Osteoblast (primary cell): Measurements from ENCODE around the gene TENT5C. TPM values are rescaled to one million over a fixed set of nuclear protein-coding genes. Genes with fewer than 3 reads are reported as not detected.
A peak's percentile ranks its signal among the peaks of the same experiment; 100 is the strongest.

Experiments
- DNase-seq: peaks from one replicate; pipeline ENCODE4 v3.0.0; 2011; ENCODE audit warnings: low spot score, mixed read lengths; ENCODE audit not compliant: insufficient read length; ENCODE audit errors: missing footprints
- H2AFZ ChIP-seq: 2 replicates; pipeline ENCODE4 v1.6.0; 2011; ENCODE audit warnings: mild to moderate bottlenecking, low read length
- H3K27ac ChIP-seq: 2 replicates; pipeline ENCODE4 v1.5.1; 2011; ENCODE audit warnings: mild to moderate bottlenecking, low read depth, low read length, moderate library complexity
- H3K27me3 ChIP-seq: 2 replicates; pipeline ENCODE4 v1.6.0; 2012; ENCODE audit warnings: mild to moderate bottlenecking, control low read depth, inconsistent platforms, low read length, moderate library complexity; ENCODE audit not compliant: insufficient read depth
- H3K36me3 ChIP-seq: 2 replicates; pipeline ENCODE4 v1.5.1; 2011; ENCODE audit warnings: mild to moderate bottlenecking, low read length, control low read depth, moderate library complexity; ENCODE audit not compliant: insufficient read depth
- H3K4me1 ChIP-seq: 2 replicates; pipeline ENCODE4 v1.5.1; 2011; ENCODE audit warnings: mild to moderate bottlenecking, low read length, control low read depth, moderate library complexity; ENCODE audit not compliant: insufficient read depth
- H3K4me2 ChIP-seq: 2 replicates; pipeline ENCODE4 v1.6.0; 2011; ENCODE audit warnings: mild to moderate bottlenecking, low read length; ENCODE audit not compliant: insufficient read depth
- H3K4me3 ChIP-seq: fragments of 200-600 bp; sonication (generic); 3 replicates; pipeline ENCODE4 v1.5.1; 2012; ENCODE audit warnings: mild to moderate bottlenecking, low read length, inconsistent platforms; ENCODE audit not compliant: insufficient read depth
- H3K79me2 ChIP-seq: 2 replicates; pipeline ENCODE4 v1.6.0; 2012; ENCODE audit warnings: mild to moderate bottlenecking, low read length, control low read depth, inconsistent platforms; ENCODE audit not compliant: insufficient read depth
- H3K9me3 ChIP-seq: 2 replicates; pipeline ENCODE4 v1.5.1; 2011; ENCODE audit warnings: low read depth, low read length, control low read depth
- H4K20me1 ChIP-seq: 2 replicates; pipeline ENCODE4 v1.6.0; 2012; ENCODE audit warnings: mild to moderate bottlenecking, low read length, control low read depth; ENCODE audit not compliant: insufficient read depth
- CTCF ChIP-seq: IDR thresholded peaks from 2 replicates; pipeline ENCODE4 v1.5.1; 2011; ENCODE audit warnings: mild to moderate bottlenecking, low read depth, low read length, moderate library complexity; ENCODE audit errors: extremely low read depth
- total RNA-seq: library from RNA; depleted of rRNA; stranded (reverse); fragments of >200 nt; gene quantifications from 2 replicates; pipeline ENCODE4 v1.2.3, GENCODE V29; 2012

Gene TENT5C
- total RNA-seq, 1 donor, result 0.36 TPM

DNA sequence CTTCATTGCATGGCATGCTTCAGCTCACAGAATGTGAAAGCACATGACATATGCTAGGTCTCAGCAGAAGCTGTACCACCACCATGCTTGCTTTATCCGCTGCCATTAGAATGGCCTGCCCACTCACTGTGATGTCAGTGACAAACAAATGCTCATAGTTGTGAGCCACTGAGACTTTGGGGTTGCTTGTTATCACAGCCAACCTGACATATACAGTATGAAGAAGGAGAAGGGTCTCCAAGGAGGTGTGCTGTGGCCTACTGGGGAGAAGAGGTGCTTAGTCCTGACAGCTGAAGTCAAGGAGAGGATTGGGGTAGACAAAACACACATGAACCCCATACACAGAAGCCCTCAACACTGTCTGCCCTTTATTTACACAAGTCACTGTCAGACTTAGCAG is 19.5 kb upstream of the TENT5C start:
- Histone ChIP-seq H3K36me3 (no peaks in the 10 kb centered on the region), H4K20me1 (no peaks in the 10 kb centered on the region), H3K9me3 (no peaks in the 10 kb centered on the region), H3K4me3 (no peak overlapping the region), H2AFZ (no peak overlapping the region), H3K27me3 (peaks cover 3% of the 10 kb centered on the region), H3K4me1 (no peaks in the 10 kb centered on the region), H3K4me2 (no peak overlapping the region), H3K79me2 (no peaks in the 10 kb centered on the region), H3K27ac (no peak overlapping the region)
- no peak for DNase-seq
- no peak for TF ChIP-seq CTCF

DNA sequence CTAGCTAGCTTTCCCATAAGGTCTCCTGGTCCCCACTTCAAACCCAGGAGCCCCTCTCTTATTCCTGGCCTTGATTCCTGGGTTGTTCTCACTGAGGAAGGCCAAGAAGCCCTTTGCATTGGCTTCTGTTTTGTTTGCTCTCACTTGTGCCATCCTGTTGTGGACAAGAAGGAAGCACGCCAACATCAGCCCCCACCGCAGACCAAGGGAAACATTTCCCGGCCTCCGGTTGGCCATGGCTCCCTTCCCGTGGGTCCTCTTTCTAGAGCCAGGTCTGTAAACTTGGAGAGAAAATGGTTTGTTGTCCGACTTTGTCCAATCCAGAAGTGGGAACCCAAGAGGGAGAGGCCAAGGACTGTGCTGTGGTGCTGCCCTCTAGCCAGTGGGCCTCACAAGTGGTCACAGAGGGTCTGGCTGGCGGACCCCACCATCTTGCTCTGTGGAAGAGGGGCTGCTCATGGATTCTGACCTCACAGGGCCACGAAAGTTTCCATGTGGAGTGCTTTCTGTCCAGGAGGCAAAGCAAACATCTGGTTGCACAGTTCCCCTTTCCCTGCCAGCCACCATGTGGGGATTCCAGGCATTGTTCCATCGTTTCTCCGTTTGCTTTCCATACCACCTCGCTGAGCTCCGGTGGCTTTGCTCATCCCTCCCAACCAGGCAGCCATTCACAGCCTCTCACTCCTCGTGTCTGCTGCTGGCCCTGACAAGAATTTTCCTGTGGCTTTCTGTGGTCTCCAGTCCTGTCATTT is 18.9 kb upstream of the TENT5C start:
- Histone ChIP-seq H3K9me3 (no peaks in the 10 kb centered on the region), H3K4me2 (no peak overlapping the region), H2AFZ (peak overlapping the region; percentile 62), H3K79me2 (no peaks in the 10 kb centered on the region), H3K27ac (no peak overlapping the region), H3K36me3 (no peaks in the 10 kb centered on the region), H3K4me1 (no peaks in the 10 kb centered on the region), H4K20me1 (no peaks in the 10 kb centered on the region), H3K4me3 (no peak overlapping the region), H3K27me3 (peaks cover 3% of the 10 kb centered on the region)
- no peak for TF ChIP-seq CTCF
- DNase-seq, result no peak

DNA sequence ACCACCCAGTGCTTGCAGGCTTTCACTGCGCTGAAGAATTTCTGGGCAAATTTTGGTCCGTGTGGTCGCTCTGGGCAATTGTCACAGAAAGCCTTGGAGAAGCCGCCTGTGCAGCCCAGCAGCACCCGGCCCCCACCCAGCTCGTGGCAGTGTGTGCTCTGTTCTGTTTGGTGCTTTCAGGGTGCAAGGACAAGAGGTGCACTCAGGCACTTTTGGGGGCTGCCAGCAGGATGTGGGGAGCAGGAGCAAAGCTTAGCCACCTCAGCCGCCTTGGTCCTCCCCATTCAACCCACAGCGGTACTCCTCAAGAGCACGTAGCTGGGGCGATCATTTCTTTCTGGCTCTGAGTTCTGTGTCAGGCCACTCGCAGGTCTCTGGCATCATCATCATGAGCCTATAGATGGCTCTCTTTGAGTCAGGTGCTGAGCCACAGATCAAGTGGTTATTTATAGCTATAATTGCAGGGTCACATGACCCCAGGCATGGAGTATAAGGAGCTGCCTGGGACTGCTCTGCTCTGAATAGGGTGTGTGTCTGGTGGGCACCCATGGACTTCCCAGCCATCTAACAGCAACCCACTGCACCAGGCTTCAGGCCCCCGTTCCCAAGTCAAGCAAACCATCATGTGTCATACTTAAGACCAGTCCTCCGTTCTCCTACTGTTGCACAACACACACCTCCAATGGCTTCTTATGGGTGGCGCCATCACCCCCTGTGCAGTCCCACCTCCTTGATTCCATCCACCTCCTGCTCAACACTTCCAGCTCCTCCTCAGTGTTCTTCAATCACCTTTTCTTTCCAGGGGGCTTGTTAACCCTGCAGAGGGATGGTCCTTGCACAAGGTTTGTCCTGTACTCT is 18.1 kb upstream of the TENT5C start:
- peak; percentile 30 for DNase-seq
- no peak for TF ChIP-seq CTCF
- Histone ChIP-seq H3K4me2 (no peak overlapping the region), H3K4me1 (no peaks in the 10 kb centered on the region), H3K79me2 (no peaks in the 10 kb centered on the region), H3K4me3 (no peak overlapping the region), H4K20me1 (no peaks in the 10 kb centered on the region), H3K9me3 (no peaks in the 10 kb centered on the region), H2AFZ (peak overlapping the region; percentile 62), H3K27ac (no peak overlapping the region), H3K27me3 (peaks cover 10% of the 10 kb centered on the region), H3K36me3 (no peaks in the 10 kb centered on the region)

DNA sequence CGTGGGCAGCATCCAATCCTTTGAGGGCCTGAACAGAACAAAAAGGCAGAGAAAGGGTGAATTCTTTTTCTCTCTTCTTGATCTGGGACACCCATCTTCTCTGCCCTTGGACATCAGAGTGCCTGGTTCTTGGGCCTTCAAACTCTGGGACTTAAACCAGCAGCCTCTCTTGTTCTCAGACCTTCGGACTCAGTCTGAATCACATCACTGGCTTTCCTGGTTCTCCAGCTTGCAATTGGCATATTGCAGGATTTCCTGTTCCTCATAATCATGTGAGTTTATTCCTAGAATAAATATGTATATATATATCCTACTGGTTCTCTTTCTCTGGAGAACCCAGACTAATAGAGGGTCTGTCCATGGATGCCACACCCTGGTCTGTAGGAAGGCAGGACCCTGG is 16.3 kb upstream of the TENT5C start:
- H2AFZ ChIP-seq, result no peak overlapping the region
- no peak overlapping the region for H3K4me3 ChIP-seq
- H3K4me2 ChIP-seq, result no peak overlapping the region
- H3K27me3 ChIP-seq, result peaks cover 10% of the 10 kb centered on the region
- no peaks in the 10 kb centered on the region for H4K20me1 ChIP-seq
- no peaks in the 10 kb centered on the region for H3K4me1 ChIP-seq
- no peaks in the 10 kb centered on the region for H3K79me2 ChIP-seq
- no peak overlapping the region for H3K27ac ChIP-seq
- no peak for DNase-seq
- H3K36me3 ChIP-seq, result no peaks in the 10 kb centered on the region
- no peaks in the 10 kb centered on the region for H3K9me3 ChIP-seq
- TF ChIP-seq CTCF, result no peak
